ENCODE measurements around the gene PCP4.

PCP4 gene

GRCh38 chr21:39969691-39970364 lies 102.6 kb downstream of the PCP4 start:
- H3K27ac ChIP-seq = no peak overlapping the region
- TF ChIP-seq CTCF (IDR thresholded peaks at IDR 0.05) = no peak
- DNase-seq (ENCODE audit: low spot score) = no peak
- no peak overlapping the region for H3K4me3 ChIP-seq

- Histone ChIP-seq H3K4me3 (no peak overlapping the region), H3K27ac (no peak overlapping the region)
- TF ChIP-seq CTCF (IDR thresholded peaks at IDR 0.05) = no peak
- no peak for DNase-seq (ENCODE audit: low spot score)
These were observed 104.7 kb downstream of the PCP4 start for GRCh38 chr21:39971956-39972355.

- Histone ChIP-seq H3K4me3 (no peak overlapping the region), H3K27ac (no peak overlapping the region)
- no peak for DNase-seq (ENCODE audit: low spot score)
- no peak for TF ChIP-seq CTCF (IDR thresholded peaks at IDR 0.05)
These were observed 105.2 kb downstream of the PCP4 start for GRCh38 chr21:39972471-39972870.

GRCh38 chr21:39972976-39973770 lies 105.9 kb downstream of the PCP4 start:
- H3K27ac ChIP-seq = no peak overlapping the region
- TF ChIP-seq CTCF (IDR thresholded peaks at IDR 0.05) = no peak
- no peak overlapping the region for H3K4me3 ChIP-seq
- DNase-seq (ENCODE audit: low spot score) = no peak

- TF ChIP-seq CTCF (IDR thresholded peaks at IDR 0.05) = no peak
- no peak for DNase-seq (ENCODE audit: low spot score)
- H3K27ac ChIP-seq = no peak overlapping the region
- no peak overlapping the region for H3K4me3 ChIP-seq
These were observed 109.6 kb downstream of the PCP4 start for GRCh38 chr21:39976800-39977199.

All from coronary artery (tissue), 2 donors.